Endothelial cell of umbilical vein (primary cell): Measurements from ENCODE around the gene LGMN.

Experiments used
- GATA2 ChIP-seq: IDR thresholded peaks from 2 replicates; pipeline ENCODE4 v1.7.0; 2011; ENCODE audit warnings: low read depth, mild to moderate bottlenecking, moderate library complexity, mixed read lengths, low read length; ENCODE audit not compliant: insufficient read length, insufficient read depth
- POLR2AphosphoS5 ChIP-seq: IDR thresholded peaks from 2 replicates; pipeline ENCODE4 v1.6.1; 2012; ENCODE audit warnings: low read depth, mild to moderate bottlenecking, control low read depth, low read length, moderate library complexity; ENCODE audit not compliant: insufficient read depth

DNA sequence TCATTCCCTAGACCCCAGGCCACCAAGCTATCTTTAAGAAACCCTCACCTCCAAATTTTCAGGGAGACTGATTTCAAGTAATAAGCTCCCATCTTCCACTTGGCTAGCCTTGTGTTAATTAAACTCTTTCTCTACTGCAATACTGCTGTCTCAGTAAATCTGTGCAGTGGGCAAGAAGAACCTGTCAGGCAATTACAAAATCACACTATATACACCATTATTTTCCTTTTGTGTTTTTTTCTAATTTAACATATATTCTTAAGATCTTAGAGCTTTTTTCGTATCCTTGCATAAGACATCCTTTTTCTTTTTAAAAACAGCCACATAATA is 38.0 kb upstream of the LGMN start:
- TF ChIP-seq POLR2AphosphoS5 (no peak), GATA2 (no peak)
